Cardiac septum (tissue), 1 donor: Measurements from ENCODE around the gene TFB1M. TPM values are rescaled to one million over a fixed set of nuclear protein-coding genes. Genes with fewer than 3 reads are reported as not detected.
"Not testable (repeated sequence)": the region's sequence is repeated elsewhere in the genome, so short reads cannot be mapped to it uniquely, and the experiment has no call there.

Experiments used
- DNase-seq: peaks from one replicate; pipeline ENCODE4 v3.0.0-alpha.2; 2020; ENCODE audit warnings: low spot score
- intact Hi-C: fragments of 100-400 bp; cut with DNase I; formaldehyde crosslinking; loops from one replicate; pipeline ENCODE4 v1.14.0; 2022
- total RNA-seq: library from RNA; stranded (reverse); fragmentation: NEBNext Ultra II Directional; extraction: Animal tissue kit (Norgen Biotek cat#: 25700); gene quantifications from one replicate; pipeline ENCODE4 v1.2.1, GENCODE V29; 2021
- donor health status: DM: no; HTN: no; CAD: no.

Gene TFB1M
- total RNA-seq, 1 donor from 2014 or later, result 15.1 TPM

- DNase-seq, result no peak
- intact Hi-C loops, result no loop called here
Measured at GRCh38 chr6:155333414-155333813, 19.1 kb upstream of the TFB1M start.

- DNase-seq, result no peak
- intact Hi-C loops, result no loop called here
Measured at GRCh38 chr6:155330922-155331321, 16.6 kb upstream of the TFB1M start.

- no peak for DNase-seq
- intact Hi-C loops, result no loop called here
Measured at GRCh38 chr6:155330133-155330734, 15.9 kb upstream of the TFB1M start.

- DNase-seq, result no peak
- intact Hi-C loops, result no loop called here
Measured at GRCh38 chr6:155329460-155330132, 15.3 kb upstream of the TFB1M start.

- no peak for DNase-seq
- intact Hi-C loops, result no loop called here
Measured at GRCh38 chr6:155328539-155329459, 14.5 kb upstream of the TFB1M start.

- intact Hi-C loops, result no loop called here
- no peak for DNase-seq
Measured at GRCh38 chr6:155328074-155328538, 13.8 kb upstream of the TFB1M start.

GRCh38 chr6:155327326-155328073 lies 13.2 kb upstream of the TFB1M start:
- DNase-seq, result no peak
- intact Hi-C loops, result loop anchor here (2.0 kb wide), 1 partner anchor 201 kb away; no protein-coding TSS in a partner anchor

GRCh38 chr6:155325700-155326516 lies 11.6 kb upstream of the TFB1M start:
- intact Hi-C loops, result loop anchor here (2.0 kb wide), 1 partner anchor 203 kb away; no protein-coding TSS in a partner anchor
- DNase-seq, result no peak

GRCh38 chr6:155324993-155325392 lies 10.7 kb upstream of the TFB1M start:
- intact Hi-C loops, result no loop called here
- DNase-seq, result no peak

- intact Hi-C loops, result no loop called here
- no peak for DNase-seq
Measured at GRCh38 chr6:155324172-155324571, 9.9 kb upstream of the TFB1M start.

GRCh38 chr6:155319902-155320301 lies 5.6 kb upstream of the TFB1M start:
- intact Hi-C loops, result no loop called here
- no peak for DNase-seq

GRCh38 chr6:155317186-155317585 lies 2.9 kb upstream of the TFB1M start:
- intact Hi-C loops, result no loop called here
- DNase-seq, result no peak

- no peak for DNase-seq
- intact Hi-C loops, result no loop called here
Measured at GRCh38 chr6:155316419-155316818, 2.1 kb upstream of the TFB1M start.

GRCh38 chr6:155315516-155315871 lies 1.2 kb upstream of the TFB1M start:
- DNase-seq, result no peak
- intact Hi-C loops, result no loop called here

GRCh38 chr6:155314773-155315515 lies 660 bp upstream of the TFB1M start:
- no peak for DNase-seq
- intact Hi-C loops, result loop anchor here (5.0 kb wide), 1 partner anchor 138 kb away; no protein-coding TSS in a partner anchor

GRCh38 chr6:155313602-155314091 lies 637 bp downstream of the TFB1M start:
- no peak for DNase-seq
- intact Hi-C loops, result loop anchor here (5.0 kb wide), 1 partner anchor 136 kb away; no protein-coding TSS in a partner anchor

GRCh38 chr6:155312950-155313349 lies 1.3 kb downstream of the TFB1M start:
- intact Hi-C loops, result loop anchor here (5.0 kb wide), 1 partner anchor 136 kb away; no protein-coding TSS in a partner anchor
- DNase-seq, result not testable (repeated sequence)

GRCh38 chr6:155311583-155311982 lies 2.7 kb downstream of the TFB1M start:
- intact Hi-C loops, result loop anchor here (5.0 kb wide), 1 partner anchor 134 kb away; no protein-coding TSS in a partner anchor

More at GRCh38 chr6:155311583-155311982, 2.7 kb downstream of the TFB1M start:
- DNase-seq, result no peak
